MG63 (cell line): ENCODE measurements around the gene FGGY. TPM values are rescaled to one million over a fixed set of nuclear protein-coding genes. Genes with fewer than 3 reads are reported as not detected.
"Not testable (repeated sequence)": the region's sequence is repeated elsewhere in the genome, so short reads cannot be mapped to it uniquely, and the experiment has no call there.

ENCODE experiments used
- DNase-seq: peaks from one replicate; pipeline ENCODE4 v3.0.0-alpha.2; 2020
- H3K27me3 ChIP-seq: fragments of 250-450 bp; sonication (Bioruptor Pico); 2 replicates; pipeline ENCODE4 v1.5.1; 2020; ENCODE audit warnings: mild to moderate bottlenecking, moderate library complexity
- H3K36me3 ChIP-seq: fragments of 250-450 bp; sonication (Bioruptor Pico); 2 replicates; pipeline ENCODE4 v1.5.1; 2020; ENCODE audit warnings: mild to moderate bottlenecking, moderate library complexity
- H3K4me3 ChIP-seq: fragments of 250-450 bp; sonication (Bioruptor Pico); 2 replicates; pipeline ENCODE4 v1.5.1; 2020; ENCODE audit warnings: mild to moderate bottlenecking, moderate library complexity
- H3K9me3 ChIP-seq: fragments of 250-450 bp; sonication (Bioruptor Pico); 2 replicates; pipeline ENCODE4 v1.5.1; 2020; ENCODE audit warnings: mild to moderate bottlenecking, moderate library complexity
- total RNA-seq: library from RNA; depleted of rRNA; stranded (reverse); fragments of >200 nt; shearing (Covaris generic); gene quantifications from 2 replicates; pipeline ENCODE4 v1.2.3, GENCODE V29; 2014; ENCODE audit warnings: low replicate concordance

The FGGY gene
- total RNA-seq, 1 experiment from 2014 or later = 15.4 TPM

GRCh38 chr1:59596956-59597355 is 300.1 kb downstream of the FGGY start:
- Histone ChIP-seq H3K36me3 (no peaks in the 10 kb centered on the region), H3K4me3 (no peak overlapping the region), H3K27me3 (no peaks in the 10 kb centered on the region), H3K9me3 (no peaks in the 10 kb centered on the region)
- no peak for DNase-seq

- H3K4me3 ChIP-seq = no peak overlapping the region
- no peaks in the 10 kb centered on the region for H3K9me3 ChIP-seq
- no peaks in the 10 kb centered on the region for H3K27me3 ChIP-seq
- H3K36me3 ChIP-seq = no peaks in the 10 kb centered on the region
- DNase-seq = no peak
These were observed 300.7 kb downstream of the FGGY start for GRCh38 chr1:59597420-59598119.

- Histone ChIP-seq H3K4me3 (no peak overlapping the region), H3K27me3 (no peaks in the 10 kb centered on the region), H3K36me3 (no peaks in the 10 kb centered on the region), H3K9me3 (no peaks in the 10 kb centered on the region)
- DNase-seq = no peak
These were observed 301.2 kb downstream of the FGGY start for GRCh38 chr1:59598120-59598440.

- peak; percentile 71 for DNase-seq
- Histone ChIP-seq H3K9me3 (no peaks in the 10 kb centered on the region), H3K27me3 (no peaks in the 10 kb centered on the region), H3K4me3 (no peak overlapping the region), H3K36me3 (no peaks in the 10 kb centered on the region)
These were observed 304.1 kb downstream of the FGGY start for GRCh38 chr1:59601041-59601441.

GRCh38 chr1:59601811-59602210 is 304.9 kb downstream of the FGGY start:
- no peak for DNase-seq
- H3K4me3 ChIP-seq = no peak overlapping the region
- H3K27me3 ChIP-seq = no peaks in the 10 kb centered on the region

GRCh38 chr1:59604191-59604590 is 307.3 kb downstream of the FGGY start:
- H3K27me3 ChIP-seq = no peaks in the 10 kb centered on the region
- no peaks in the 10 kb centered on the region for H3K9me3 ChIP-seq
- no peak overlapping the region for H3K4me3 ChIP-seq
- H3K36me3 ChIP-seq = no peaks in the 10 kb centered on the region
- DNase-seq = no peak

More at GRCh38 chr1:59601811-59602210, 304.9 kb downstream of the FGGY start:
- Histone ChIP-seq H3K36me3 (no peaks in the 10 kb centered on the region), H3K9me3 (no peaks in the 10 kb centered on the region)

- Histone ChIP-seq H3K36me3 (no peaks in the 10 kb centered on the region), H3K9me3 (no peaks in the 10 kb centered on the region), H3K4me3 (no peak overlapping the region), H3K27me3 (no peaks in the 10 kb centered on the region)
- DNase-seq = no peak
These were observed 308.3 kb downstream of the FGGY start for GRCh38 chr1:59605184-59605583.

GRCh38 chr1:59605761-59606160 is 308.9 kb downstream of the FGGY start:
- H3K9me3 ChIP-seq = no peaks in the 10 kb centered on the region
- DNase-seq = no peak
- no peaks in the 10 kb centered on the region for H3K27me3 ChIP-seq
- no peaks in the 10 kb centered on the region for H3K36me3 ChIP-seq
- no peak overlapping the region for H3K4me3 ChIP-seq

GRCh38 chr1:59609245-59609644 is 312.4 kb downstream of the FGGY start:
- DNase-seq = no peak
- Histone ChIP-seq H3K27me3 (no peaks in the 10 kb centered on the region), H3K4me3 (no peak overlapping the region), H3K9me3 (no peaks in the 10 kb centered on the region), H3K36me3 (no peaks in the 10 kb centered on the region)

GRCh38 chr1:59610499-59610898 is 313.6 kb downstream of the FGGY start:
- not testable (repeated sequence) for DNase-seq, H3K4me3 ChIP-seq, H3K36me3 ChIP-seq, H3K9me3 ChIP-seq, H3K27me3 ChIP-seq

GRCh38 chr1:59617434-59617833 is 320.5 kb downstream of the FGGY start:
- DNase-seq = no peak
- no peaks in the 10 kb centered on the region for H3K9me3 ChIP-seq
- no peak overlapping the region for H3K4me3 ChIP-seq
- no peaks in the 10 kb centered on the region for H3K36me3 ChIP-seq
- no peaks in the 10 kb centered on the region for H3K27me3 ChIP-seq

- DNase-seq = no peak
- no peaks in the 10 kb centered on the region for H3K36me3 ChIP-seq
- no peaks in the 10 kb centered on the region for H3K27me3 ChIP-seq
- H3K4me3 ChIP-seq = no peak overlapping the region
- no peaks in the 10 kb centered on the region for H3K9me3 ChIP-seq
These were observed 322.7 kb downstream of the FGGY start for GRCh38 chr1:59619557-59619956.

- Histone ChIP-seq H3K36me3 (no peaks in the 10 kb centered on the region), H3K4me3 (no peak overlapping the region), H3K9me3 (no peaks in the 10 kb centered on the region), H3K27me3 (no peaks in the 10 kb centered on the region)
- DNase-seq = no peak
These were observed 328.5 kb downstream of the FGGY start for GRCh38 chr1:59625384-59625783.

- Histone ChIP-seq H3K4me3 (no peak overlapping the region), H3K27me3 (no peaks in the 10 kb centered on the region), H3K9me3 (no peaks in the 10 kb centered on the region), H3K36me3 (no peaks in the 10 kb centered on the region)
- no peak for DNase-seq
These were observed 334.8 kb downstream of the FGGY start for GRCh38 chr1:59631561-59632255.

GRCh38 chr1:59635097-59635496 is 338.2 kb downstream of the FGGY start:
- Histone ChIP-seq H3K36me3 (no peaks in the 10 kb centered on the region), H3K9me3 (peaks cover 2% of the 10 kb centered on the region; the same call in 1 of the 2 replicates), H3K4me3 (no peak overlapping the region), H3K27me3 (no peaks in the 10 kb centered on the region)
- DNase-seq = no peak

- H3K27me3 ChIP-seq = no peaks in the 10 kb centered on the region
- H3K36me3 ChIP-seq = no peaks in the 10 kb centered on the region
- DNase-seq = peak; percentile 21
- H3K4me3 ChIP-seq = no peak overlapping the region
- peaks cover 2% of the 10 kb centered on the region; the same call in 1 of the 2 replicates for H3K9me3 ChIP-seq
These were observed 341.4 kb downstream of the FGGY start for GRCh38 chr1:59638231-59638711.

GRCh38 chr1:59639266-59639665 is 342.4 kb downstream of the FGGY start:
- Histone ChIP-seq H3K9me3 (peaks cover 2% of the 10 kb centered on the region; the same call in 1 of the 2 replicates), H3K36me3 (no peaks in the 10 kb centered on the region), H3K27me3 (no peaks in the 10 kb centered on the region), H3K4me3 (no peak overlapping the region)
- DNase-seq = no peak

GRCh38 chr1:59640851-59641250 is 344.0 kb downstream of the FGGY start:
- Histone ChIP-seq H3K27me3 (no peaks in the 10 kb centered on the region), H3K36me3 (no peaks in the 10 kb centered on the region), H3K4me3 (no peak overlapping the region), H3K9me3 (peaks cover 2% of the 10 kb centered on the region; the same call in 1 of the 2 replicates)
- DNase-seq = no peak
